Stimulated activated CD4-positive, alpha-beta T cell treated with anti-CD3 and anti-CD28 coated beads, Interleukin-2, amount 100 ng/mL, for 4 hours (primary cell): Measurements from ENCODE around the gene NME9.

ENCODE experiments used
- DNase-seq: peaks from one replicate; pipeline ENCODE4 v3.0.0-alpha.2; 2020; ENCODE audit warnings: low read depth

The NME9 gene

DNA sequence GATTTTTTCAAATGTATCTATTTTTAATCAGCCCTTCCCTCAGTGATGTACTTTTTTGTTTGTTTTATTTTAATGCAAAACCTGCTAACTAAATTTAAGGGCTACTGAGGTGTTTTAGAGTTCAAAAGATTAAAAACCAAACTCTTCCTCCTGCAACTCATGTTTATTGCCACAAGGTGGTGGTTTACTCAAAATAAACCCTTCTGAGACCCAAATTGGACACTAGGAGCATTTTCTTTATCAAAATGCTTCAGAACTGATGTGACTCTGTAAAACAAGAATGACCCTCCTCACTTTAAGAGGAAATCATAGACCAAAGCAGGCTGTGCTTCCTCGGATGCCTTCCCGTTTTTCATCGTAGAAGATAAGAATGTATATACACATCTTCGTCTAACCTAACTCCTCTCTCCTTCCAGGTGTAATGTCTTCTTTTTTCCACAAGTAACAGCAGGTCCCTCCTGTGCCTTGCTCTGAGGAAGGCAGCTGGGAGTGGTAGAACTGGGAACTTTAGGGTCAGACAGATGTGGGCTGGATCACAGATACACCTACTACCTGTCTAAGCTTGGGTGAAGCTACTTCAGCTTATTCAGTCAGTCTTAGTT lies 2.9 kb upstream of the NME9 start:
- DNase-seq, result no peak

GRCh38 chr3:138331143-138331894 lies 1.7 kb upstream of the NME9 start:
- DNase-seq, result no peak

GRCh38 chr3:138329984-138330293 lies 288 bp upstream of the NME9 start:
- DNase-seq, result no peak

GRCh38 chr3:138328341-138328740 lies 1.3 kb downstream of the NME9 start:
- DNase-seq, result no peak

GRCh38 chr3:138327831-138328230 lies 1.8 kb downstream of the NME9 start:
- DNase-seq, result no peak

DNA sequence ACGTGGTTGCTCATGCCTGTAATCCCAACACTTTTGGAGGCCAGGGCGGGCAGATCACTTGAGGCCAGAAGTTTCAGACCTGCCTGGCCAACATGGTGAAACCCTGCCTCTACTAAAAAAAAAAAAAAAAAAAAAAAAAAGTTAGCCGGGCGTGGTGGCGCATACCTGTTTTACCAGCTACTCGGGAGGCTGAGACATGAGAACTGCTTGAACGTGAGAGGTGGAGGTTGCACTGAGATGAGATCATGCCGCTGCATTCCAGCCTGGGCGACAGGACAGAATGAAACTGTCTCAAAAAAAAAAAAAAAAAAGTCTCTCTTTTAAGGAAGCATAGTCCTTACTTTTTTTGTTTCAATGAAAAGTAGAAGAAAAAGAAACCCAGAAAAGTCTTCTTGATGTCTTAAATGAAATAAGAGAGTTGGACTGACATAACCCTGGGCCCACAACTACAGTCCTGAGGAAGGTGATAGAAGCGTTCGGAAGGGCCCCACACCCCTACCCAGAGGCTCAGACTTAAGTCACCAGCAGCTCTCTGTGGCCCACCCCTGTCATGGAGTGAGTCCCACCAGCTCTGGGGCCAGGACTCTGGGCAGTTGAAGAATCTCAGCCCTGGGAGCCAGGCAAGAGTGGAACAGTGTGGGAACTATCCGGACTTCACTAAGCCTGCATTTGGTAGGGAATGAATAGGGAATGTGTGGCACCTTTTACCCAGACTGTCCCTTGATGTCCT lies 2.6 kb downstream of the NME9 start:
- DNase-seq, result no peak

DNA sequence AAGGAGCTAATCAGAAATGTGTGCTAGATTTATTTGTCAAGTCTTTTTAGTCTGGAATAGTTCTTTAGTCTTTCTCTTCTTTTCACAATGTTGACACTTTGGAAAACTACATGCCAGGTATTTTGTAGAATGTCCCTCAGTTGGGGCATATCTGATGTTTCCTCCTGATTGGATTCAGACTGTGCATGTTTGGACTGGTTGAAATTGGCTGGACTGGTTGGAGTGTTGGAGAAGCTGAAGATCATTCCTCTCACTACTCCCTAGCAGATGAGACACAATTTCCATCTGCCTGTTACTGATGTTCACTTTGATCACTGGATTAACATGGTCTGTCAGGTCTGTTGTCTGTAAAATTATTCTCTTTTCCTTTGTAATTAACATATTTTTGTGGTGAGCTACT lies 3.7 kb downstream of the NME9 start:
- no peak for DNase-seq

DNA sequence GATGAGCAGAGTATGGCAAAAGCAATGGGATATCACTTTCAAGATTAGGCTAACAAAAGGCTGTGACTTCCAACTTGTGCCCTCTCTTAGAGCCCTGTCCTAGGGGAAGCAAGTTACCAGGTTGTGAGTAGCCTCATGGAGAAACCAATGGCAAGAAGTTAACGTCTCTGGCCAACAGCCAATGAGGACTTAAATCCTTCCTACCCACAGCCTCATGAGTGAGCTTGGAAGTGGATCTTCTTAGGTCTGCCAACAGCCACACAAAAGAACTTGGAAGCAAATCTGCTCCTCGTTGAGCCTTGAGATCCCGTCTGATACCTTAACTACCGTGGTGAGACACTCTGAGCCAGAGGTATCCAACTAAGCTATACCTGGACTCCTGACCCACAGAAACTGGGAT lies 5.7 kb downstream of the NME9 start:
- DNase-seq, result no peak

DNA sequence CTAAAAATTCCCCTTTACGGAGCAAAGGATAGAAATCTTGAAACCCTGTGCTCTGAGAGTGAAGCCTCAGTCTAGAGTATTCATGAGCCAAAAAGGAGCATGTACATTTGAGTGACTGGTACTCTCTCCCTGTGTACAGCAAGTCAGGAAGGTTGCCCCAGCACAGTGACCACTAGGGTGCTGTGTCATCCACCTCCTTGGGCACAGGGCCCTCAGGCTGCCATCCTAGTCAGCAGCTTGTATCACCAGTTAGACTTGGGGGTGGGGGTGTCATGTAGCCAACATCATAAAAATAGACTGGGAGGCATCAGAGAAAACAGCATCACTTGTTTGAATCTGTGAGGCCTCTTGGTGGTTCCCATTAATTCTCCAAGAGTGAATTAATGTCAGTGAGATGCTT lies 12.0 kb downstream of the NME9 start:
- DNase-seq, result no peak

DNA sequence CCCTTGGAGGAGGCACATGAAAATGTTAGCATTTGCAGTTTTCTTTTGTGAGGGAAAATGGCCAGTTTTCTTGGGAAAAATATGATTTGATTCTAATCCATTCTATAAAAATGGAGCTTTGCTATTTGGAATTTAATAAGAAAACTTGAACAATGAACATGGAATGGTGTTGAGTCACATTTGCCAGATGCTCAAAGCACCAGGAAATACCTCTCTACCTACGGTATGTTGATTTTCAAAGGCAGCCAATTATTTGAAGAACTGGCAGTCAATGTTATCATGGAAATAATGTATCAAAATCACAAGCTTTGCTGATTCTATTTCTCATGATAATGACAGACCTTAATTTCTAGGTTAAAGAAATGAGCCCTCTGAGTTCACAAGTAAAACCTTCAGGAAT lies 14.9 kb downstream of the NME9 start:
- no peak for DNase-seq

DNA sequence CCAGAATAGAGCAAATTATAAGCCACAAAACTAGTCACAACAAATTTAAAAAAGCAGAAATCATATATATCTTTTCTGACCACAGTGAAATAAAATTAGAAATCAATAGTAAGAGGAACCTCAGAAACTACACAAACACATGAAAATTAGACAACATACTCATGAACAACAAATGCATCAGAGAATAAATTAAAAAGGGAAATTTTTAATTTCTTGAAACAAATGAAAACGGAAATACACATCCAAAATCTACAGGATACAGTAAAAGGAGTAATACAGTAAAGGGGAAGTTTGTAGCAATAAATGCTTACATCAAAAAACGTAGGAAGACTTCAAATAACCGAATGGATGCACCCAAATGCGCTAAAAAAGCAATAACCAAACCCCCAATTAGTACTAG lies 19.2 kb downstream of the NME9 start:
- DNase-seq, result no peak

DNA sequence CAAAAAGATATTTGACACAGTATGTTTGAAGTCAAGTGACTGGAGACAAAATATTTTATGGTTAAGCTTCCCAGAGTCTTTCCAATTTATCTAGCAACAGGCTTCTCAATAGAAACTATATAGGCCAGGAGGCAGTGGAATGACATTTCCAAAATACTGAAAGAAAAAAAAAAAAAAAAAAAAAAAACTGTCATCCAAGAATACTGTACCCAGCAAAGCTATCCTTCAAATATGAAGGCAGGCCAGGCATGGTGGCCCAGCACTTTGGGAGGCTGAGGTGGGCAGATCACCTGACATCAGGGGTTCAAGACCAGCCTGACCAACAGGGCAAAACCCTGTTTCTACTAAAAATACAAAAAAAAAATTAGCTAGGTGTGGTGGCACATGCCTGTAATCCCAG lies 20.9 kb downstream of the NME9 start:
- DNase-seq, result no peak

- DNase-seq, result no peak
These were observed 21.8 kb downstream of the NME9 start for GRCh38 chr3:138307899-138308298.

- DNase-seq, result no peak
These were observed 26.2 kb downstream of the NME9 start for GRCh38 chr3:138303474-138303873.

- no peak for DNase-seq
These were observed 29.0 kb downstream of the NME9 start for GRCh38 chr3:138300647-138301046.

DNA sequence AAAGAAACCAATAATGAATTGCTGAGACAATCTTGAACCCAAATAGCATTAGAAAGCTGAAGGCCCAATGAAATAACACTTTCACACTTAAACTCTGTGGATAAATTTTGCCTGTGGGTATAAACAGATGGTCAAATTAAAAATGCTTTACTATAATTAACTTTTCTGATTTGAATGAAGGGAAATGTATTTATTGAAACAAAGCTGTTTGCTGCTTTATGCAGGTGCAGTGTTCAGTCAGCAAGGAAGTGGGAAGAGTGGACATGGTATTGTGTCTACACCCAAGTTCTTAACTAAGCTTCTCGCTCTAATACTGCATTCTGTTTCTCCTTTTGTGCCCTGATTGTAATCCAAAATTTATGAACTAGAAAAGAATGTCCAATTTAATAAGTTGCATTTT lies 31.8 kb downstream of the NME9 start:
- no peak for DNase-seq

DNA sequence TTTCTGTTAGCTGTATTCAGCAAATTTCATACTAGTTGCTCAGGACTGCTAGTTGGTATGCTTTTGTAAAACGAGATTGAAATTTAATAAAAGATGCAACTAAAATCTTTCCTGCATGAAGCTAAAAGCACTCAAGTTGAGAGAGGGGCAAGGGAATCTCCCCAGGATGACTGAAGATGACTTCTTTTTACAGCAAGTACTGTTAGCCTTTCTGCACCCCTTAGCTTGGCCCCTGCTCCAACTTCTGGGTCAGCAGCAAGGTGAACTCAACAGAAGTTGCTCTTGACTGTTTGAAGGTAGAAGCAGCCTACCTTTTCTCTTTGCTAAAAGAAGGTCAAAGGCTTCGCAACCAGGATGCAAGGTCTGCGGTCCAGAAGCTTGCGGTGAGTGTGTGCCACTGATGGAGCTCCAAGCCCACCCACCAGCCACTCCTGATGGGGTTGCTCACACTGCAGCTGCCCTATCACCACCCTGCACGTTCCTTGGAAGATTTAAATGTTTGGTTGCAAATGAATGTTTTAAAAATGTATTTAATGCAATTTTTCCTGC lies 32.5 kb downstream of the NME9 start:
- no peak for DNase-seq

DNA sequence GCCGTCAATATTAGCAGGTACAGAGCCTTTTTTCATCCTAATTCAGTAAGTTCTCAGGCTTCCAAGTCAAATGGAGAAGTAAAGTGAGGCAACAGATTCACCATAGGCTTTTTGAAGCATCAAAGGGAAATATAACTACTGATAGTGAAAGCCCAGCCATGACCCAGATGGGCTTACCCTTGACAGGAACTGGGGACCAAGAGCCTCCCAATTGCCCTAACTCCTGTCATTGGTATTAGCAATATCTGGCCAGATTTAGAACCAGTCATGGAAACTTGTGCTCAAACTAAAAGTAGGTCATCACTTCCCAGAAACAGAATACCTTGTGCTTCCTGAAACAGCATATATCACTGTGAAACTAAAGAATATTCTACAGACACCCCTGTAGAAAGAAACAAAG lies 33.0 kb downstream of the NME9 start:
- no peak for DNase-seq

- DNase-seq, result no peak
These were observed 40.0 kb downstream of the NME9 start for GRCh38 chr3:138289701-138290100.

DNA sequence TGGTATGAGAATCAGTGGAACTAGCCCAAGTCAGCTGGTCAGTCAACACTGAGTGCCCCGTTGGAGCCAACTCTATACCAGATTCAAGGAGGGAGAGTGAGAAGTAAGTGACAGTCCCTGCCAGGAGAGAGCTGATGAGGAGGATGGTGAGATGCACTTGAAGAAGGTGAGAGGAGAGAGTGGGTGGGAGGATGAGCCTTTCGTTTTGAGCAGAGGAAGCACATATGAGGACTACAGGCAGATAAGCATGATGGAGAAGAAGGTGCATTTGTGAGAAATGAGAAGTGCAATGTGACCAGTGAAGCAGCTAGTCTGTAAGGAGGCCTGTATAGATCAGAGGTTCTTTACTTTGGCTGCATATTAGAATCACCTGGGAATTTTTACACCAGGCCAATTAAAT lies 40.4 kb downstream of the NME9 start:
- DNase-seq, result no peak

DNA sequence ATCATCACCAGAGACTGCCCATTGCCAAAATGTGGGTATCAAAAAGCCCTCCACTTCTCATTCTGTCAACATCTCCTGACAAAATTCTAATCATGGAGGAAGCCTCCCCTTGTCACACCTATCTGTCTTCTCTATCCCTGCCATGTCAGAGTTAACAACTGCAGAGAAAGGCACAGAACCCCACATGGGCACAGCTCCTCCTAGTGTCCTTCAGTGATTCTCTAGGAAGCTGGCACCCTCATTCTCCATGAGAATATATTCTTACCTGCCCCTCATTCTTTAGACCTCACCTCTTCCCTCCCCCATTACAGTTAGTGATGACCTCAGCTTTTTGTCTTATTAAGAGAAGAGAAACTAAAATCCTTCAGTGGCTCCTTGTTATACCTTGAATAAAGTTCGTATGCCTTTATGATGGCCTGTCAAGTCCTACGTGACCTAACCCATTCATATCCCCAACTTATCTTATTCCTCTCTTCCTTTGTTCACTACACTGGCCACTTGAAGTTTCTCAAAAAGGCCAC lies 44.6 kb downstream of the NME9 start:
- no peak for DNase-seq

DNA sequence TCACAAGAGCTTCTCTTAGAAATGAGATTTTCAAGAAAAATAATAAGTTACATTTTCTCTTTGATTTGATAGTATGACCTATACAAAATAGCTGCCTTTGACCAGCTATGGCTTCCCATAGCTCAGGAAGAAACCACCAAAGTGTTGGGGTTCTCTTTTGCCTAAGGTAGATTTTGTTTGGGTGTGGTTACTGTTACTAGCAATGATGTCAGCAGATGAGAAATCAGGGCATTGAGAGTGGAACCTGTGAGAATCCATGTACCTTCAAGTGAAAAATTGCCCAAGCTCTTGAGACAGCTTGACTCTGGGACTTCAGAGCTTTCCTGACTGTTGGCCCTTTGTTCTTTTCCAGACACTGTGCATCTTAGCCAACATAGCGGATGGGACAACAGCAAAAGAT lies 45.6 kb downstream of the NME9 start:
- DNase-seq, result no peak

GRCh38 chr3:138282836-138283235 lies 46.8 kb downstream of the NME9 start:
- DNase-seq, result no peak
